K562 (cell line): ENCODE measurements around the gene PTGER3. TPM values are rescaled to one million over a fixed set of nuclear protein-coding genes. Genes with fewer than 3 reads are reported as not detected.

ENCODE experiments used
- ATF3 ChIP-seq, 2 experiments: fragments of 450-650 bp in 1 of 2; sonication (generic) in 1 of 2; formaldehyde crosslinking in 1 of 2; IDR thresholded peaks in 1 of 2; conservative IDR thresholded peaks in 1 of 2; 2 replicates each; pipeline versions ENCODE4 v1.6.1 to v1.8.1; 2016 to 2023; ENCODE audit warnings: mild to moderate bottlenecking in 2 of 2, moderate library complexity in 2 of 2, inconsistent platforms in 1 of 2, missing genetic modification reagents in 1 of 2
- DIDO1 ChIP-seq: fragments of 450-650 bp; IDR thresholded peaks from 2 replicates; pipeline ENCODE4 v1.6.1; 2016; ENCODE audit warnings: low read depth, missing biosample characterization, missing genetic modification characterization
- LEF1 ChIP-seq: fragments of 450-650 bp; IDR thresholded peaks from 2 replicates; pipeline ENCODE4 v1.6.1; 2016; ENCODE audit warnings: mild to moderate bottlenecking
- MTA1 ChIP-seq: fragments of 450-650 bp; IDR thresholded peaks from 2 replicates; pipeline ENCODE4 v1.6.1; 2017; ENCODE audit warnings: borderline replicate concordance
- NELFE ChIP-seq: IDR thresholded peaks from 2 replicates; pipeline ENCODE4 v1.6.1; 2011; ENCODE audit warnings: mild to moderate bottlenecking; ENCODE audit not compliant: insufficient read depth, insufficient read length
- SREBF2 ChIP-seq: sonication (generic); formaldehyde crosslinking; IDR thresholded peaks from 2 replicates; pipeline ENCODE4 v1.4.0; 2020; ENCODE audit warnings: mild to moderate bottlenecking, missing genetic modification reagents
- ZBTB40 ChIP-seq, 2 experiments: fragments of 450-650 bp in 1 of 2; sonication (generic) in 1 of 2; formaldehyde crosslinking in 1 of 2; IDR thresholded peaks; 2 replicates each; pipeline versions ENCODE4 v1.7.1 to v1.9.0; 2016 to 2022; ENCODE audit warnings: inconsistent platforms in 1 of 2, mild to moderate bottlenecking in 1 of 2, missing genetic modification reagents in 1 of 2
- ZBTB49 ChIP-seq: sonication (generic); formaldehyde crosslinking; IDR thresholded peaks from 2 replicates; pipeline ENCODE4 v1.8.0; 2022; ENCODE audit warnings: missing genetic modification reagents, mild to moderate bottlenecking, borderline replicate concordance
- ZNF77 ChIP-seq: fragments of 250-450 bp; sonication (Bioruptor Pico); IDR thresholded peaks from 2 replicates; pipeline ENCODE4 v1.5.0; 2020
- polyA plus RNA-seq, 8 experiments: library from polyadenylated mRNA; depleted of rRNA in 4 of 8; stranded (reverse) in 5 of 8; unstranded in 3 of 8; fragments of >200 nt; fragmentation: Nextera tagmentation in 2 of 8; fragmentation: Illumina TruSeq in 1 of 8; extraction: Ambion mirVana in 2 of 8; extraction: Trizol in 1 of 8; gene quantifications; 2 replicates each; pipeline versions ENCODE4 v1.2.1 to v1.2.3, GENCODE V29; 2011 to 2014; ENCODE audit warnings: inconsistent platforms in 1 of 8, missing spikeins in 1 of 8
- total RNA-seq, 7 experiments: library from RNA; depleted of rRNA in 6 of 7; stranded (reverse); fragments of >200 nt in 6 of 7; fragmentation: Illumina TruSeq in 2 of 7; extraction: Trizol in 2 of 7; gene quantifications; 2 replicates each; pipeline versions ENCODE4 v1.2.1 to v1.2.3, GENCODE V29; 2011 to 2021; ENCODE audit warnings: low replicate concordance in 1 of 7

PTGER3 gene
- total and polyA plus RNA-seq, 9 of the 15 experiments (the other 6 are each of a cell fraction or from before 2014, with no cell fraction given) = 3.8 to 28.5 (median 14.2) TPM

- no peak for TF ChIP-seq ATF3 (IDR thresholded peaks at IDR 0.05)
- no peak for TF ChIP-seq ATF3 (CRISPR knock-in tag; conservative IDR thresholded peaks at IDR 0.05)
- TF ChIP-seq ZBTB49 (CRISPR knock-in tag) = no peak
- no peak for TF ChIP-seq LEF1
- TF ChIP-seq DIDO1 (tag) = no peak
- no peak for TF ChIP-seq ZBTB40 (IDR thresholded peaks at IDR 0.05)
- no peak for TF ChIP-seq ZBTB40 (CRISPR knock-in tag; IDR thresholded peaks at IDR 0.05)
- no peak for TF ChIP-seq SREBF2
- TF ChIP-seq ZNF77 (CRISPR knock-in tag) = no peak
- TF ChIP-seq NELFE = no peak
- no peak for TF ChIP-seq MTA1
Measured at GRCh38 chr1:70947835-70948234, 99.8 kb downstream of the PTGER3 start (continued).
